ENCODE results near the gene SNX32. TPM values are rescaled to one million over a fixed set of nuclear protein-coding genes. Genes with fewer than 3 reads are reported as not detected.
A peak's percentile ranks its signal among the peaks of the same experiment; 100 is the strongest.
"Not testable (repeated sequence)": the region's sequence is repeated elsewhere in the genome, so short reads cannot be mapped to it uniquely, and the experiment has no call there.

Gene SNX32
- total and polyA plus RNA-seq, 2 of the 13 experiments (the other 11 are each of a cell fraction or from before 2014, with no cell fraction given) = 0.09 to 0.34 TPM

DNA sequence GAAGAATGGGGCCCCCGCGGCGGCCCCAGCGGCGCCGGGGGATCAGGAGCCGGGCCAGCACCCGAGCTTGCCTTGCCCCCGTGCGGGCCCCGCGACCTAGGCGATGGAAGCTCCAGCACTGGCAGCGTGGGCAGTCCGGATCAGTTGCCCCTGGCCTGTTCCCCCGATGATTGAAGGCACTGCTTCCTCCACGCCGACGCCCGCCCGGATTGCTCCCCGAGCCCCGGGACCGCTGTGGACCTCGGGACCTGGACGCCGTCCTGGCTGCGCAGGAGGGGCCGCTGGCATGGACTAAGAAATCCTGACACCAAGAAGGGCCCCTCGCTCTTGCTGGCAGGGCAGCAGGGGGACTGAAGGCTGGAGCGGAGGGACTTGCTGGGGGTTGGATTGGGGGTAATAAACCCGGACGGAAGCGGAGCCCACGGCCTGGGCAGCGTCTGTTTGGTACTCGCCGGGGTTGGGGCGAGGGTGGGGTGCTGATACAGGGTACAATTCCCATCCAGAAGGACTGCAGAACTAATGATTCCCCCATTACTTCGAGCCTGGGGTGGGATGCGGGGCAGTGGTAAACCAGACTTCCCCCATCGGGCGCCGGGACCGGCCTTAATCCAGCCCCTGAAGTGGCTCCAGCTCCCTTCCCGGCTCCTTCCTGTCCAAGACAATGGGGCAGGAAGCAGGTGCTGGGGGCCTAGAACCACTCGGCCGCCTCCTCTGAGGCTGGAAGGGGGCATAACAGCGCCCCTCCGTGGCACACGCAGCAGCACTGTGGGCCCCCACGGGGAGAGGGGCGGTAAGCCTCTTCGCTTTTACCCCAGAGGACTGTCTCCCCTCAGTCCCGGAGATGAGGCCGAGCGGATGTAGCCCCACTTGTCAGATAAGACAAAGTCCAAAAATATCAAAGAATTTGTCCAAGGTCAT lies 57.7 kb downstream of the SNX32 start (continued):
- TF ChIP-seq TCF7 (IDR thresholded peaks at IDR 0.05; ENCODE audit: low read depth) = peak; percentile 65
- TF ChIP-seq, protein P1, sequence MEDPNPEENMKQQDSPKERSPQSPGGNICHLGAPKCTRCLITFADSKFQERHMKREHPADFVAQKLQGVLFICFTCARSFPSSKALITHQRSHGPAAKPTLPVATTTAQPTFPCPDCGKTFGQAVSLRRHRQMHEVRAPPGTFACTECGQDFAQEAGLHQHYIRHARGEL (CRISPR knock-in tag; IDR thresholded peaks at IDR 0.05) = no peak
- TF ChIP-seq HNRNPL (IDR thresholded peaks at IDR 0.05; ENCODE audit: low read depth, low read length) = 0 out of 2 replicates have a peak, but pooled peaks have one; percentile 21
- TF ChIP-seq, protein P2, sequence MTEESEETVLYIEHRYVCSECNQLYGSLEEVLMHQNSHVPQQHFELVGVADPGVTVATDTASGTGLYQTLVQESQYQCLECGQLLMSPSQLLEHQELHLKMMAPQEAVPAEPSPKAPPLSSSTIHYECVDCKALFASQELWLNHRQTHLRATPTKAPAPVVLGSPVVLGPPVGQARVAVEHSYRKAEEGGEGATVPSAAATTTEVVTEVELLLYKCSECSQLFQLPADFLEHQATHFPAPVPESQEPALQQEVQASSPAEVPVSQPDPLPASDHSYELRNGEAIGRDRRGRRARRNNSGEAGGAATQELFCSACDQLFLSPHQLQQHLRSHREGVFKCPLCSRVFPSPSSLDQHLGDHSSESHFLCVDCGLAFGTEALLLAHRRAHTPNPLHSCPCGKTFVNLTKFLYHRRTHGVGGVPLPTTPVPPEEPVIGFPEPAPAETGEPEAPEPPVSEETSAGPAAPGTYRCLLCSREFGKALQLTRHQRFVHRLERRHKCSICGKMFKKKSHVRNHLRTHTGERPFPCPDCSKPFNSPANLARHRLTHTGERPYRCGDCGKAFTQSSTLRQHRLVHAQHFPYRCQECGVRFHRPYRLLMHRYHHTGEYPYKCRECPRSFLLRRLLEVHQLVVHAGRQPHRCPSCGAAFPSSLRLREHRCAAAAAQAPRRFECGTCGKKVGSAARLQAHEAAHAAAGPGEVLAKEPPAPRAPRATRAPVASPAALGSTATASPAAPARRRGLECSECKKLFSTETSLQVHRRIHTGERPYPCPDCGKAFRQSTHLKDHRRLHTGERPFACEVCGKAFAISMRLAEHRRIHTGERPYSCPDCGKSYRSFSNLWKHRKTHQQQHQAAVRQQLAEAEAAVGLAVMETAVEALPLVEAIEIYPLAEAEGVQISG (CRISPR knock-in tag; IDR thresholded peaks at IDR 0.05) = peak; percentile 43; the same call in 1 of the 2 replicates
- no peak for TF ChIP-seq SIX1 (CRISPR knock-in tag; IDR thresholded peaks at IDR 0.05; ENCODE audit: borderline replicate concordance)
- TF ChIP-seq ZNF350 (CRISPR knock-in tag; IDR thresholded peaks at IDR 0.05; ENCODE audit: borderline replicate concordance, low read depth) = peak; percentile 23; the same call in 1 of the 2 replicates

DNA sequence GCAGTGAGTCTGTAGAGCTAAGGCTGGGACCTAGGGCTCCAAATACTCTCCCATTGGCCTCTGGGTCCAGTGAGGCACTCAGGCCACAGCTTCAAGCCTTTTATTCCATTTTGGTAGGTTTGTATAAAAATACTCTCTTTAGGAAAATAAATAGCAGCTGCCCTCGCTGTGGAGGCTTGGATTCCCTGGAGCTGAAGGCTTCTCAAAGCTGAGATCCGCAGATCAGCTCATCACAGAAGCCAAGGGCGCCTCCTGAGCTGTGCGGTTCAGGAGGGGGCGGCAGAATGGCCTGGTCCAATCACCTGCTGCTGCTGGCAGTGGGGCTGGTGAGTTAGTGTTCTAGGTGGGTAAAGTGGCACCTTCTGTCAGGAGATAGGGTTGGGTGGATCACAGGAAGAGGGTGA lies 58.4 kb downstream of the SNX32 start:
- intact Hi-C loops (cut with micrococcal nuclease; ENCODE audit: unreplicated experiment); H3K27me3 ChIP-seq (ENCODE audit: control insufficient read depth in 1 of 2, insufficient read depth in 2 of 2, low read length in 2 of 2); H2AFZ ChIP-seq (ENCODE audit: low read length); ATAC-seq; H3K9me3 ChIP-seq (ENCODE audit: low read length); BruUV-seq (replicated peaks); DNase-seq (ENCODE audit: low spot score); H4K20me1 ChIP-seq (ENCODE audit: insufficient read depth, low read length); in situ Hi-C loops (cut with HindIII; ENCODE audit: extremely low pct_ligation_motif_present, low pct_unique_long_range_greater_than_20kb); TF ChIP-seq SOX13 (IDR thresholded peaks at IDR 0.05); LCORL (IDR thresholded peaks at IDR 0.05); NR2F6 (CRISPR knock-in tag; IDR thresholded peaks at IDR 0.05): not testable (repeated sequence)
- POLR2A ChIA-PET = interaction anchor here (0.6 to 7.6 kb wide), 12 partner anchors 8 to 420 kb away, joined by 3 to 95 read pairs (median 13); partner anchors contain the start of genes BANF1, C11orf68, EFEMP2 and FOSL1
- FAIRE-seq = peak; percentile 75
- Histone ChIP-seq H3K9ac (ENCODE audit: insufficient read depth, low read depth, low read length) (peak overlapping the region; percentile 90), H3K79me2 (ENCODE audit: insufficient read depth, low read length) (peaks cover 21% of the 10 kb centered on the region), H3K27ac (ENCODE audit: extremely low read length, insufficient read depth, low read length) (peak overlapping the region; percentile 77), H3K4me2 (ENCODE audit: low read depth, low read length) (peak overlapping the region; percentile 99), H3K4me1 (ENCODE audit: insufficient read depth, low read length) (peaks cover 52% of the 10 kb centered on the region), H3K36me3 (replicated peaks in 1 of 2; ENCODE audit: control insufficient read depth in 1 of 2, insufficient read depth in 2 of 2, low read length in 2 of 2) (peaks cover 6 to 18% of the 10 kb centered on the region in 2 experiments; a peak in 4 of 5 replicates), H3K4me3 (replicated peaks in 1 of 3; ENCODE audit: insufficient read depth in 1 of 3, low read depth in 2 of 3, low read length in 3 of 3) (peak overlapping the region in 2 of 3 experiments; percentile 77 to 91; a peak in 3 of 6 replicates)
- WGBS (ENCODE audit: low lambda C conversion rate) = 63% methylated on average over 5 of the region's 5 CpGs
- CTCF ChIA-PET (ENCODE audit: low intra/inter-chr PET ratio, low total read pairs) = interaction anchor here (6.9 kb wide), 1 partner anchor 97 kb away, joined by 63 read pairs; no protein-coding TSS in a partner anchor
- TF ChIP-seq SOX13 (CRISPR knock-in tag; conservative IDR thresholded peaks at IDR 0.05 in 1 of 2, IDR thresholded peaks at IDR 0.05 in 1 of 2) = 0 out of 4 replicates have a peak, but pooled peaks of 1 of the 2 experiments have one; percentile 2
- TF ChIP-seq MED8 (CRISPR knock-in tag; IDR thresholded peaks at IDR 0.05; ENCODE audit: insufficient replicate concordance) = peak; percentile 20
- peak; percentile 53; the same call in 1 of the 2 replicates for TF ChIP-seq ZFP82 (CRISPR knock-in tag; IDR thresholded peaks at IDR 0.05; ENCODE audit: borderline replicate concordance)
- 0 out of 4 replicates have a peak, but pooled peaks of 1 of the 2 experiments have one; percentile 6 for TF ChIP-seq KLF16 (CRISPR knock-in tag; IDR thresholded peaks at IDR 0.05)
- TF ChIP-seq ZNF513 (CRISPR knock-in tag; conservative IDR thresholded peaks at IDR 0.05) = 0 out of 2 replicates have a peak, but pooled peaks have one; percentile 32
- 0 out of 2 replicates have a peak, but pooled peaks have one; percentile 6 for TF ChIP-seq ZIK1 (CRISPR knock-in tag; IDR thresholded peaks at IDR 0.05; ENCODE audit: borderline replicate concordance, low read depth)
- TF ChIP-seq LCORL (CRISPR knock-in tag; IDR thresholded peaks at IDR 0.05) = peak; percentile 62; the same call in 1 of the 2 replicates
- 0 out of 2 replicates have a peak, but pooled peaks have one; percentile 8 for TF ChIP-seq NR2F6 (IDR thresholded peaks at IDR 0.05)
